Ovary (tissue), 3 donors: Measurements from ENCODE around the gene UBE2QL1.

Source experiments
- CTCF ChIP-seq, 3 donors: fragments of 450-650 bp in 2 of 3; fragments of 200-600 bp in 1 of 3; IDR thresholded peaks; one replicate each; pipeline versions ENCODE4 v1.5.1 to v1.8.0; 2016 to 2022; ENCODE audit warnings: antibody characterized with exemption in 3 of 3, mild to moderate bottlenecking in 1 of 3
- EP300 ChIP-seq: sonication (generic); formaldehyde crosslinking; IDR thresholded peaks from one replicate; pipeline ENCODE4 v1.6.1; 2017; ENCODE audit warnings: antibody characterized with exemption
- POLR2A ChIP-seq: fragments of 450-650 bp; IDR thresholded peaks from one replicate; pipeline ENCODE4 v1.6.1; 2017; ENCODE audit warnings: antibody characterized with exemption, mild to moderate bottlenecking, moderate library complexity
- donor health status: DM: no; HTN: no; CAD: no.

- TF ChIP-seq CTCF (IDR thresholded peaks at IDR 0.05) (no peak), POLR2A (no peak), EP300 (no peak)
Measured at GRCh38 chr5:6488021-6488420, 39.4 kb downstream of the UBE2QL1 start.
